ENCODE measurements around the gene MYCBP. TPM values are rescaled to one million over a fixed set of nuclear protein-coding genes. Genes with fewer than 3 reads are reported as not detected.

MYCBP gene
- total and polyA plus RNA-seq, 2 experiments from 2014 or later: 33.6 to 82.3 TPM

DNA sequence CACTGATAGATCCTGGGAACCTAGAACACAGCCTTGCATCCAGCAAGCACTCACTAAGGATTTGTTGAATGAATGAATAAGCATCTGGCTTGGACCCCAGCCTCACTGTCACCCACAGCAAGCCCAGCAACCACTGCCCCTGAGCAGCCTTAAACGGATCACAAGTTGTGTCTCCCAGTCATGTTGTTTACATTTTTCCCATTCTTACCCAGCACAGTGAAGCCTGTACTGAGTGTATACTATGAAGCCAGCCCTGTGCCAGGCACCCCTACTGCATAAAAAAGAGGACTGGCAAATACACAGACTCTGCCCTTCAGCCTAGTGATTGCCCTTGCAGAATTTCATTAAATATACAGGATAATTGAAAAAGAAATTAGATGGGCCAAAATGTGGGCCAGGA is 43.8 kb downstream of the MYCBP start:
- Histone ChIP-seq H3K27me3 (ENCODE audit: insufficient read depth) (no peaks in the 10 kb centered on the region), H3K9me2 (ENCODE audit: insufficient read depth) (no peaks in the 10 kb centered on the region), H3K4me2 (no peak overlapping the region), H3K4me3 (no peak overlapping the region), H2AFZ (no peak overlapping the region), H3K79me2 (replicated peaks; ENCODE audit: insufficient read depth) (no peaks in the 10 kb centered on the region), H3K4me1 (ENCODE audit: insufficient read depth) (no peaks in the 10 kb centered on the region), H3K27ac (ENCODE audit: low read depth) (no peak overlapping the region), H3K36me3 (ENCODE audit: insufficient read depth) (no peaks in the 10 kb centered on the region), H3F3A (replicated peaks; ENCODE audit: low read depth) (no peaks in the 10 kb centered on the region), H4K20me1 (replicated peaks; ENCODE audit: insufficient read depth) (no peaks in the 10 kb centered on the region)
- DNase-seq (ENCODE audit: low spot score): no peak
- H3K4me3 Mint-ChIP-seq: no peak overlapping the region
- TF ChIP-seq, protein P1, sequence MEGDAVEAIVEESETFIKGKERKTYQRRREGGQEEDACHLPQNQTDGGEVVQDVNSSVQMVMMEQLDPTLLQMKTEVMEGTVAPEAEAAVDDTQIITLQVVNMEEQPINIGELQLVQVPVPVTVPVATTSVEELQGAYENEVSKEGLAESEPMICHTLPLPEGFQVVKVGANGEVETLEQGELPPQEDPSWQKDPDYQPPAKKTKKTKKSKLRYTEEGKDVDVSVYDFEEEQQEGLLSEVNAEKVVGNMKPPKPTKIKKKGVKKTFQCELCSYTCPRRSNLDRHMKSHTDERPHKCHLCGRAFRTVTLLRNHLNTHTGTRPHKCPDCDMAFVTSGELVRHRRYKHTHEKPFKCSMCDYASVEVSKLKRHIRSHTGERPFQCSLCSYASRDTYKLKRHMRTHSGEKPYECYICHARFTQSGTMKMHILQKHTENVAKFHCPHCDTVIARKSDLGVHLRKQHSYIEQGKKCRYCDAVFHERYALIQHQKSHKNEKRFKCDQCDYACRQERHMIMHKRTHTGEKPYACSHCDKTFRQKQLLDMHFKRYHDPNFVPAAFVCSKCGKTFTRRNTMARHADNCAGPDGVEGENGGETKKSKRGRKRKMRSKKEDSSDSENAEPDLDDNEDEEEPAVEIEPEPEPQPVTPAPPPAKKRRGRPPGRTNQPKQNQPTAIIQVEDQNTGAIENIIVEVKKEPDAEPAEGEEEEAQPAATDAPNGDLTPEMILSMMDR (conservative IDR thresholded peaks at IDR 0.05; ENCODE audit: low read depth in 2 of 2): no peak
- TF ChIP-seq JUNB (IDR thresholded peaks at IDR 0.05; ENCODE audit: unreplicated experiment) (no peak), EZH2phosphoT487 (IDR thresholded peaks at IDR 0.05; ENCODE audit: unreplicated experiment) (no peak), CREB1 (CRISPR knock-in tag; IDR thresholded peaks at IDR 0.05; ENCODE audit: low read depth) (no peak), NANOG (IDR thresholded peaks at IDR 0.05; ENCODE audit: borderline replicate concordance) (no peak), ZNF114 (CRISPR knock-in tag; IDR thresholded peaks at IDR 0.05) (no peak), ZNF331 (CRISPR knock-in tag; IDR thresholded peaks at IDR 0.05; ENCODE audit: low read depth) (no peak), STAT1 (IDR thresholded peaks at IDR 0.05; ENCODE audit: unreplicated experiment) (no peak), EZH2 (IDR thresholded peaks at IDR 0.05; ENCODE audit: low read depth, unreplicated experiment) (no peak), POLR2AphosphoS5 (IDR thresholded peaks at IDR 0.05; ENCODE audit: low read depth) (no peak)
- TF ChIP-seq, protein P2, sequence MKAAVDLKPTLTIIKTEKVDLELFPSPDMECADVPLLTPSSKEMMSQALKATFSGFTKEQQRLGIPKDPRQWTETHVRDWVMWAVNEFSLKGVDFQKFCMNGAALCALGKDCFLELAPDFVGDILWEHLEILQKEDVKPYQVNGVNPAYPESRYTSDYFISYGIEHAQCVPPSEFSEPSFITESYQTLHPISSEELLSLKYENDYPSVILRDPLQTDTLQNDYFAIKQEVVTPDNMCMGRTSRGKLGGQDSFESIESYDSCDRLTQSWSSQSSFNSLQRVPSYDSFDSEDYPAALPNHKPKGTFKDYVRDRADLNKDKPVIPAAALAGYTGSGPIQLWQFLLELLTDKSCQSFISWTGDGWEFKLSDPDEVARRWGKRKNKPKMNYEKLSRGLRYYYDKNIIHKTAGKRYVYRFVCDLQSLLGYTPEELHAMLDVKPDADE (IDR thresholded peaks at IDR 0.05): no peak
- TF ChIP-seq, protein P3, sequence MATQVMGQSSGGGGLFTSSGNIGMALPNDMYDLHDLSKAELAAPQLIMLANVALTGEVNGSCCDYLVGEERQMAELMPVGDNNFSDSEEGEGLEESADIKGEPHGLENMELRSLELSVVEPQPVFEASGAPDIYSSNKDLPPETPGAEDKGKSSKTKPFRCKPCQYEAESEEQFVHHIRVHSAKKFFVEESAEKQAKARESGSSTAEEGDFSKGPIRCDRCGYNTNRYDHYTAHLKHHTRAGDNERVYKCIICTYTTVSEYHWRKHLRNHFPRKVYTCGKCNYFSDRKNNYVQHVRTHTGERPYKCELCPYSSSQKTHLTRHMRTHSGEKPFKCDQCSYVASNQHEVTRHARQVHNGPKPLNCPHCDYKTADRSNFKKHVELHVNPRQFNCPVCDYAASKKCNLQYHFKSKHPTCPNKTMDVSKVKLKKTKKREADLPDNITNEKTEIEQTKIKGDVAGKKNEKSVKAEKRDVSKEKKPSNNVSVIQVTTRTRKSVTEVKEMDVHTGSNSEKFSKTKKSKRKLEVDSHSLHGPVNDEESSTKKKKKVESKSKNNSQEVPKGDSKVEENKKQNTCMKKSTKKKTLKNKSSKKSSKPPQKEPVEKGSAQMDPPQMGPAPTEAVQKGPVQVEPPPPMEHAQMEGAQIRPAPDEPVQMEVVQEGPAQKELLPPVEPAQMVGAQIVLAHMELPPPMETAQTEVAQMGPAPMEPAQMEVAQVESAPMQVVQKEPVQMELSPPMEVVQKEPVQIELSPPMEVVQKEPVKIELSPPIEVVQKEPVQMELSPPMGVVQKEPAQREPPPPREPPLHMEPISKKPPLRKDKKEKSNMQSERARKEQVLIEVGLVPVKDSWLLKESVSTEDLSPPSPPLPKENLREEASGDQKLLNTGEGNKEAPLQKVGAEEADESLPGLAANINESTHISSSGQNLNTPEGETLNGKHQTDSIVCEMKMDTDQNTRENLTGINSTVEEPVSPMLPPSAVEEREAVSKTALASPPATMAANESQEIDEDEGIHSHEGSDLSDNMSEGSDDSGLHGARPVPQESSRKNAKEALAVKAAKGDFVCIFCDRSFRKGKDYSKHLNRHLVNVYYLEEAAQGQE (IDR thresholded peaks at IDR 0.05; ENCODE audit: unreplicated experiment): no peak
- TF ChIP-seq, protein P4, sequence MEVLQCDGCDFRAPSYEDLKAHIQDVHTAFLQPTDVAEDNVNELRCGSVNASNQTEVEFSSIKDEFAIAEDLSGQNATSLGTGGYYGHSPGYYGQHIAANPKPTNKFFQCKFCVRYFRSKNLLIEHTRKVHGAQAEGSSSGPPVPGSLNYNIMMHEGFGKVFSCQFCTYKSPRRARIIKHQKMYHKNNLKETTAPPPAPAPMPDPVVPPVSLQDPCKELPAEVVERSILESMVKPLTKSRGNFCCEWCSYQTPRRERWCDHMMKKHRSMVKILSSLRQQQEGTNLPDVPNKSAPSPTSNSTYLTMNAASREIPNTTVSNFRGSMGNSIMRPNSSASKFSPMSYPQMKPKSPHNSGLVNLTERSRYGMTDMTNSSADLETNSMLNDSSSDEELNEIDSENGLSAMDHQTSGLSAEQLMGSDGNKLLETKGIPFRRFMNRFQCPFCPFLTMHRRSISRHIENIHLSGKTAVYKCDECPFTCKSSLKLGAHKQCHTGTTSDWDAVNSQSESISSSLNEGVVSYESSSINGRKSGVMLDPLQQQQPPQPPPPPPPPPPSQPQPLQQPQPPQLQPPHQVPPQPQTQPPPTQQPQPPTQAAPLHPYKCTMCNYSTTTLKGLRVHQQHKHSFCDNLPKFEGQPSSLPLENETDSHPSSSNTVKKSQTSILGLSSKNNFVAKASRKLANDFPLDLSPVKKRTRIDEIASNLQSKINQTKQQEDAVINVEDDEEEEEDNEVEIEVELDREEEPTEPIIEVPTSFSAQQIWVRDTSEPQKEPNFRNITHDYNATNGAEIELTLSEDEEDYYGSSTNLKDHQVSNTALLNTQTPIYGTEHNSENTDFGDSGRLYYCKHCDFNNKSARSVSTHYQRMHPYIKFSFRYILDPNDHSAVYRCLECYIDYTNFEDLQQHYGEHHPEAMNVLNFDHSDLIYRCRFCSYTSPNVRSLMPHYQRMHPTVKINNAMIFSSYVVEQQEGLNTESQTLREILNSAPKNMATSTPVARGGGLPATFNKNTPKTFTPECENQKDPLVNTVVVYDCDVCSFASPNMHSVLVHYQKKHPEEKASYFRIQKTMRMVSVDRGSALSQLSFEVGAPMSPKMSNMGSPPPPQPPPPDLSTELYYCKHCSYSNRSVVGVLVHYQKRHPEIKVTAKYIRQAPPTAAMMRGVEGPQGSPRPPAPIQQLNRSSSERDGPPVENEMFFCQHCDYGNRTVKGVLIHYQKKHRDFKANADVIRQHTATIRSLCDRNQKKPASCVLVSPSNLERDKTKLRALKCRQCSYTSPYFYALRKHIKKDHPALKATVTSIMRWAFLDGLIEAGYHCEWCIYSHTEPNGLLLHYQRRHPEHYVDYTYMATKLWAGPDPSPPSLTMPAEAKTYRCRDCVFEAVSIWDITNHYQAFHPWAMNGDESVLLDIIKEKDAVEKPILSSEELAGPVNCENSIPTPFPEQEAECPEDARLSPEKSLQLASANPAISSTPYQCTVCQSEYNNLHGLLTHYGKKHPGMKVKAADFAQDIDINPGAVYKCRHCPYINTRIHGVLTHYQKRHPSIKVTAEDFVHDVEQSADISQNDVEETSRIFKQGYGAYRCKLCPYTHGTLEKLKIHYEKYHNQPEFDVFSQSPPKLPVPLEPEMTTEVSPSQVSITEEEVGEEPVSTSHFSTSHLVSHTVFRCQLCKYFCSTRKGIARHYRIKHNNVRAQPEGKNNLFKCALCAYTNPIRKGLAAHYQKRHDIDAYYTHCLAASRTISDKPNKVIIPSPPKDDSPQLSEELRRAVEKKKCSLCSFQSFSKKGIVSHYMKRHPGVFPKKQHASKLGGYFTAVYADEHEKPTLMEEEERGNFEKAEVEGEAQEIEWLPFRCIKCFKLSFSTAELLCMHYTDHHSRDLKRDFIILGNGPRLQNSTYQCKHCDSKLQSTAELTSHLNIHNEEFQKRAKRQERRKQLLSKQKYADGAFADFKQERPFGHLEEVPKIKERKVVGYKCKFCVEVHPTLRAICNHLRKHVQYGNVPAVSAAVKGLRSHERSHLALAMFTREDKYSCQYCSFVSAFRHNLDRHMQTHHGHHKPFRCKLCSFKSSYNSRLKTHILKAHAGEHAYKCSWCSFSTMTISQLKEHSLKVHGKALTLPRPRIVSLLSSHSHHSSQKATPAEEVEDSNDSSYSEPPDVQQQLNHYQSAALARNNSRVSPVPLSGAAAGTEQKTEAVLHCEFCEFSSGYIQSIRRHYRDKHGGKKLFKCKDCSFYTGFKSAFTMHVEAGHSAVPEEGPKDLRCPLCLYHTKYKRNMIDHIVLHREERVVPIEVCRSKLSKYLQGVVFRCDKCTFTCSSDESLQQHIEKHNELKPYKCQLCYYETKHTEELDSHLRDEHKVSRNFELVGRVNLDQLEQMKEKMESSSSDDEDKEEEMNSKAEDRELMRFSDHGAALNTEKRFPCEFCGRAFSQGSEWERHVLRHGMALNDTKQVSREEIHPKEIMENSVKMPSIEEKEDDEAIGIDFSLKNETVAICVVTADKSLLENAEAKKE (CRISPR knock-in tag; IDR thresholded peaks at IDR 0.05): no peak
- no peaks in the 10 kb centered on the region for H3K36me3 Mint-ChIP-seq (ENCODE audit: low read depth)
- H3K4me1 Mint-ChIP-seq: no peaks in the 10 kb centered on the region
- H3K9me3 Mint-ChIP-seq: no peaks in the 10 kb centered on the region
- no peak overlapping the region for H3K27ac Mint-ChIP-seq
- ATAC-seq: no peak
- peaks cover 2% of the 10 kb centered on the region for H3K27me3 Mint-ChIP-seq (ENCODE audit: insufficient read depth, low read depth, poor library complexity)

Data from GM23338 (cell line).